Stimulated activated CD8-positive, alpha-beta memory T cell treated with anti-CD3 and anti-CD28 coated beads, Interleukin-7, amount 100 ng/mL, for 48 hours (primary cell): Measurements from ENCODE around the gene TAS2R40.
"Not testable (repeated sequence)": the region's sequence is repeated elsewhere in the genome, so short reads cannot be mapped to it uniquely, and the experiment has no call there.

Source experiments
- DNase-seq, 2 donors: peaks; one replicate each; pipeline ENCODE4 v3.0.0-alpha.2; 2020; ENCODE audit warnings: low read depth in 1 of 2; ENCODE audit errors: extremely low read depth in 1 of 2

TAS2R40 gene

GRCh38 chr7:143221737-143222136 is at the start of gene TAS2R40:
TAS2R40 (plus strand) TSS chr7:143222037; CDS start chr7:143222079, 42 bp downstream.
- no peak for DNase-seq

- no peak for DNase-seq
These were observed 49.5 kb upstream of the TAS2R40 start for GRCh38 chr7:143172354-143172753.

- no peak for DNase-seq
These were observed 45.7 kb upstream of the TAS2R40 start for GRCh38 chr7:143176128-143176527.

GRCh38 chr7:143177374-143178119 is 44.3 kb upstream of the TAS2R40 start:
- DNase-seq: no peak

GRCh38 chr7:143180771-143181170 is 41.1 kb upstream of the TAS2R40 start:
- not testable (repeated sequence) for DNase-seq

GRCh38 chr7:143181349-143181748 is 40.5 kb upstream of the TAS2R40 start:
- no peak for DNase-seq

- DNase-seq: no peak
These were observed 38.8 kb upstream of the TAS2R40 start, which contains the start of gene TAS2R39 for GRCh38 chr7:143183024-143183423. TAS2R39 (plus strand) TSS chr7:143183419; CDS start chr7:143183419, 0 bp downstream.

- DNase-seq: no peak
These were observed 36.3 kb upstream of the TAS2R40 start for GRCh38 chr7:143185551-143185950.

GRCh38 chr7:143188994-143189393 is 32.8 kb upstream of the TAS2R40 start:
- no peak for DNase-seq

- no peak for DNase-seq
These were observed 28.0 kb upstream of the TAS2R40 start for GRCh38 chr7:143193880-143194279.

- DNase-seq: no peak
These were observed 22.8 kb upstream of the TAS2R40 start for GRCh38 chr7:143199040-143199439.

- DNase-seq: no peak
These were observed 19.7 kb upstream of the TAS2R40 start for GRCh38 chr7:143202161-143202560.

- DNase-seq: no peak
These were observed 18.5 kb upstream of the TAS2R40 start for GRCh38 chr7:143203386-143203785.

GRCh38 chr7:143205560-143206293 is 16.1 kb upstream of the TAS2R40 start:
- peak in 1 of 2 donors; percentile 3 for DNase-seq

GRCh38 chr7:143210541-143210940 is 11.3 kb upstream of the TAS2R40 start:
- no peak for DNase-seq

- DNase-seq: not testable (repeated sequence)
These were observed 8.4 kb upstream of the TAS2R40 start for GRCh38 chr7:143213478-143213877.

- peak in 1 of 2 donors; percentile 14 for DNase-seq
These were observed 6.8 kb upstream of the TAS2R40 start for GRCh38 chr7:143214789-143215679.

- no peak for DNase-seq
These were observed 5.7 kb upstream of the TAS2R40 start for GRCh38 chr7:143216151-143216550.

- no peak for DNase-seq
These were observed 5.2 kb upstream of the TAS2R40 start for GRCh38 chr7:143216686-143217085.

GRCh38 chr7:143217806-143218205 is 4.0 kb upstream of the TAS2R40 start:
- DNase-seq: no peak

GRCh38 chr7:143221286-143221685 is 551 bp upstream of the TAS2R40 start:
- DNase-seq: no peak
